Measurements from ENCODE around the gene SLC38A10.
"Not testable (repeated sequence)": the region's sequence is repeated elsewhere in the genome, so short reads cannot be mapped to it uniquely, and the experiment has no call there.

Gene SLC38A10

DNA sequence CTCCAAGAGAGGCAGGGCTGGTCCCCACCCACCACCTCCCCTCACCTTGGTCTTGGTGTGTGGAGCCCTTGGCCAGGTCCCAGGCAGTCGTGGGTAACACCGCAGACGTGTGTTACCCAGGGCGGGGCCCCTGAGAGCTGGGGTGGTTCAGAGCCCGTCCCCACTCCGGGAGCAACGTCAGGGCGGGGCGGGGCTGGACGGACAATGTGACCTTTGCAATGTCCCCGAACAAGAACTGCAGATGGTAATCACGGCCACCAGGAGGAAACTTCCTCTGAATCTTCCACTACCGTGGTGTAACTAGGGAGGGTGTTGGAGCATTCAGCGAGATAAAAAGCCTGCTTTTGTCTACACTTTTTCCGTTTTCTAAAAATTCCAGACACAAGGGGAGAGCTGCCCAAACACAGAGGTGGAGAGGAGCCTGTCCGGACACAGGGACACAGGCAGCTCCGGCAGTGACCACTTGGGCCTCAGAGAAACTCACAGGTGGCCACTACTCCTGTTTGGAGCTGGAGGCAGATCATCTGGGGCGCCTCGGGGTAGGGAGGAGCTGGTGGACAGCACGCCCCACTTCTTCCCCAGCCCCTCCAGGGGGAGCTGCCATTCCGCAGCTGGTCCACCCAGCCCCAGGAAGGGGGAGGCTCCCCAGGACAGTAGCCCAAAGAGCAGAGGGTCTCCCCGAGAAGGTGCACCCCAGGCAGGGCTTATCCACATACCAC lies 14.2 kb upstream of the SLC38A10 start:
- H3K9me3 ChIP-seq (ENCODE audit: control insufficient read depth, low read length), result no peaks in the 10 kb centered on the region
- H3K79me2 ChIP-seq, result no peaks in the 10 kb centered on the region
- peak overlapping the region; percentile 80 for H3K27ac ChIP-seq
- TF ChIP-seq CTCF (IDR thresholded peaks at IDR 0.05), result peak; percentile 44
- no peaks in the 10 kb centered on the region for H3K27me3 ChIP-seq (ENCODE audit: control insufficient read depth, insufficient read depth, low read length)
- peak overlapping the region; percentile 90 for H3K4me3 ChIP-seq (ENCODE audit: low read depth, low read length)
- peak overlapping the region; percentile 83 for H2AFZ ChIP-seq
- H3K4me1 ChIP-seq, result peaks cover 16% of the 10 kb centered on the region
- peak overlapping the region; percentile 67 for H3K4me2 ChIP-seq (ENCODE audit: low read length)
- no peaks in the 10 kb centered on the region for H3K36me3 ChIP-seq (ENCODE audit: control insufficient read depth, insufficient read depth, low read length)
- no peak overlapping the region for H3K9ac ChIP-seq

GRCh38 chr17:81308784-81309139 lies 13.7 kb upstream of the SLC38A10 start:
- H2AFZ ChIP-seq, result peak overlapping the region; percentile 83
- H3K27me3 ChIP-seq (ENCODE audit: control insufficient read depth, insufficient read depth, low read length); H3K9me3 ChIP-seq (ENCODE audit: control insufficient read depth, low read length); H3K36me3 ChIP-seq (ENCODE audit: control insufficient read depth, insufficient read depth, low read length); H3K79me2 ChIP-seq; H3K9ac ChIP-seq: not testable (repeated sequence)
- peak overlapping the region; percentile 80 for H3K27ac ChIP-seq
- H3K4me2 ChIP-seq (ENCODE audit: low read length), result peak overlapping the region; percentile 67
- H3K4me1 ChIP-seq, result peaks cover 16% of the 10 kb centered on the region
- peak overlapping the region; percentile 90 for H3K4me3 ChIP-seq (ENCODE audit: low read depth, low read length)

GRCh38 chr17:81307636-81308560 lies 12.8 kb upstream of the SLC38A10 start:
- Histone ChIP-seq H3K4me1 (peaks cover 16% of the 10 kb centered on the region), H3K79me2 (no peaks in the 10 kb centered on the region), H3K27me3 (ENCODE audit: control insufficient read depth, insufficient read depth, low read length) (no peaks in the 10 kb centered on the region), H3K9ac (no peak overlapping the region), H3K4me2 (ENCODE audit: low read length) (peak overlapping the region; percentile 67), H3K4me3 (ENCODE audit: low read depth, low read length) (peak overlapping the region; percentile 90), H3K9me3 (ENCODE audit: control insufficient read depth, low read length) (no peaks in the 10 kb centered on the region), H2AFZ (no peak overlapping the region), H3K27ac (no peak overlapping the region), H3K36me3 (ENCODE audit: control insufficient read depth, insufficient read depth, low read length) (no peaks in the 10 kb centered on the region)
- TF ChIP-seq CTCF (IDR thresholded peaks at IDR 0.05), result no peak

DNA sequence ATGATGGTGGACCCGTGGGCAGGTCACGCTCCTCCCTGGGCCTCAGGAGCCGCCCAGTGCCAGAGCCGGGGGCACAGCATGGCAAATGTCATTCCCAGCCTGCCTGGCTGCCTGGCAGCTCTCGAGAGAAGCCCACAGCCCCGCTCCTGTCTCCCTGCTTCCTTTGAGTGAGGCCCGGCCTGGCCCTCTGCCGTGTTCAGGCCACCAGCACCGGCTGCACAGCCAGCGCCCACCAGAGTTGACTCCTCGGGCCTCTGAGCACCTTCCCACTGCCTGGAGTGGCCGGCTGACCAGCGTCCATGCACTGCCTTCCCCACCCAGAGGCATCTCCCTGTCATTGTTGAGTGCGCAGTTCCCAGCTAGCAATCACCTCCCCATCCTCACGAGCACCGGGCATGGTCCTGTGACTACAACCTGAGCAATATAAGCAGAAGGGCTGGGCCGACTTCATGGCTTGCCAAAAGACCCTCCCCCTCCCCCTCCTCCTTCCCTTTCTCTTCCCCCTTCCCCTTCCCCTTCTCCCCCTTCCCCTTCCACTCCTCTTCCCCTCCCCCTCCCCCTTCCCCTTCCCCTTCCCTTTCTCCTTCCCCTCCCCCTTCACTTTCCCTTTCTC lies 11.9 kb upstream of the SLC38A10 start:
- Histone ChIP-seq H3K27me3 (ENCODE audit: control insufficient read depth, insufficient read depth, low read length) (no peaks in the 10 kb centered on the region), H3K4me1 (peaks cover 16% of the 10 kb centered on the region), H3K4me3 (ENCODE audit: low read depth, low read length) (no peak overlapping the region), H3K36me3 (ENCODE audit: control insufficient read depth, insufficient read depth, low read length) (no peaks in the 10 kb centered on the region), H3K9me3 (ENCODE audit: control insufficient read depth, low read length) (no peaks in the 10 kb centered on the region), H3K27ac (no peak overlapping the region), H3K9ac (no peak overlapping the region), H3K79me2 (no peaks in the 10 kb centered on the region), H2AFZ (no peak overlapping the region), H3K4me2 (ENCODE audit: low read length) (no peak overlapping the region)
- no peak for TF ChIP-seq CTCF (IDR thresholded peaks at IDR 0.05)

GRCh38 chr17:81306491-81306890 lies 11.4 kb upstream of the SLC38A10 start:
- Histone ChIP-seq H3K36me3 (ENCODE audit: control insufficient read depth, insufficient read depth, low read length) (no peaks in the 10 kb centered on the region), H3K79me2 (no peaks in the 10 kb centered on the region), H3K9me3 (ENCODE audit: control insufficient read depth, low read length) (no peaks in the 10 kb centered on the region), H3K27ac (no peak overlapping the region), H3K27me3 (ENCODE audit: control insufficient read depth, insufficient read depth, low read length) (no peaks in the 10 kb centered on the region), H2AFZ (no peak overlapping the region), H3K9ac (no peak overlapping the region), H3K4me3 (ENCODE audit: low read depth, low read length) (no peak overlapping the region), H3K4me2 (ENCODE audit: low read length) (no peak overlapping the region), H3K4me1 (peaks cover 16% of the 10 kb centered on the region)
- no peak for TF ChIP-seq CTCF (IDR thresholded peaks at IDR 0.05)

Data from parathyroid adenoma (tissue), 2 donors.